Endodermal cell (in vitro differentiated cells): ENCODE results near the gene MICAL1. TPM values are rescaled to one million over a fixed set of nuclear protein-coding genes. Genes with fewer than 3 reads are reported as not detected.

Source experiments
- DNase-seq: peaks from one replicate; pipeline ENCODE4 v3.0.0-alpha.2; 2017
- H3K27ac ChIP-seq: 2 replicates; pipeline ENCODE4 v1.5.1; 2013; ENCODE audit warnings: mild to moderate bottlenecking, low read depth, low read length, moderate library complexity
- H3K27me3 ChIP-seq: 2 replicates; pipeline ENCODE4 v1.6.1; 2013; ENCODE audit warnings: mild to moderate bottlenecking, low read length, moderate library complexity; ENCODE audit not compliant: insufficient read depth, control insufficient read depth, poor library complexity, severe bottlenecking
- H3K36me3 ChIP-seq: 2 replicates; pipeline ENCODE4 v1.7.0; 2013; ENCODE audit warnings: mild to moderate bottlenecking, low read length, moderate library complexity; ENCODE audit not compliant: control insufficient read depth, insufficient read depth
- H3K4me1 ChIP-seq: one replicate; pipeline ENCODE4 v1.7.0; 2013; ENCODE audit warnings: low read length; ENCODE audit not compliant: control insufficient read depth, insufficient read depth
- H3K4me3 ChIP-seq: 2 replicates; pipeline ENCODE4 v1.5.1; 2013; ENCODE audit warnings: mild to moderate bottlenecking, low read length, moderate library complexity
- H3K9ac ChIP-seq: 2 replicates; pipeline ENCODE4 v1.6.1; 2013; ENCODE audit warnings: mild to moderate bottlenecking, low read length, moderate library complexity; ENCODE audit not compliant: poor library complexity, severe bottlenecking; ENCODE audit errors: extremely low read depth
- H3K9me3 ChIP-seq: 2 replicates; pipeline ENCODE4 v1.6.1; 2013; ENCODE audit warnings: mild to moderate bottlenecking, low read length, moderate library complexity; ENCODE audit not compliant: control insufficient read depth
- H3K27ac Mint-ChIP-seq: 2 replicates; pipeline ENCODE4 v1.8.0; 2020; ENCODE audit warnings: mixed read lengths
- H3K27me3 Mint-ChIP-seq: 2 replicates; pipeline ENCODE4 v1.8.0; 2021; ENCODE audit warnings: mild to moderate bottlenecking, mixed read lengths; ENCODE audit not compliant: insufficient read depth
- H3K36me3 Mint-ChIP-seq: 2 replicates; pipeline ENCODE4 v1.8.0; 2020; ENCODE audit warnings: low read depth, mixed read lengths
- H3K4me1 Mint-ChIP-seq: 2 replicates; pipeline ENCODE4 v1.8.0; 2020; ENCODE audit warnings: mixed read lengths
- H3K4me3 Mint-ChIP-seq: 2 replicates; pipeline ENCODE4 v1.8.0; 2020; ENCODE audit warnings: mild to moderate bottlenecking, moderate library complexity, mixed read lengths
- H3K9me3 Mint-ChIP-seq: 2 replicates; pipeline ENCODE4 v1.8.0; 2020; ENCODE audit warnings: mild to moderate bottlenecking, mixed read lengths
- WGBS, 2 experiments: methylation state at CpG; one replicate each; pipeline versions ENCODE4 v1.1.5 to v1.1.7; 2013; ENCODE audit warnings: missing lambda C conversion rate in 2 of 2, mixed read lengths in 1 of 2; ENCODE audit not compliant: insufficient coverage in 1 of 2, insufficient read length in 1 of 2; 5-methylcytosine and 5-hydroxymethylcytosine counted together
- total RNA-seq, 2 donors: library from RNA; stranded (reverse); fragmentation: NEBNext Ultra II Directional in 1 of 2; extraction: Animal tissue kit (Norgen Biotek cat#: 25700) in 1 of 2; gene quantifications; 2 replicates in 1 of 2; 3 replicates in 1 of 2; pipeline ENCODE4 v1.2.1, GENCODE V29; 2021
- TF ChIP-seq, protein P1 (sequence below): fragments of 200-600 bp; sonication (generic); conservative IDR thresholded peaks from 2 replicates; pipeline ENCODE4 v1.5.0; 2021; ENCODE audit warnings: antibody characterized with exemption, mild to moderate bottlenecking

The MICAL1 gene
- total RNA-seq, 2 donors from 2014 or later, result 10.4 to 22.8 TPM

DNA sequence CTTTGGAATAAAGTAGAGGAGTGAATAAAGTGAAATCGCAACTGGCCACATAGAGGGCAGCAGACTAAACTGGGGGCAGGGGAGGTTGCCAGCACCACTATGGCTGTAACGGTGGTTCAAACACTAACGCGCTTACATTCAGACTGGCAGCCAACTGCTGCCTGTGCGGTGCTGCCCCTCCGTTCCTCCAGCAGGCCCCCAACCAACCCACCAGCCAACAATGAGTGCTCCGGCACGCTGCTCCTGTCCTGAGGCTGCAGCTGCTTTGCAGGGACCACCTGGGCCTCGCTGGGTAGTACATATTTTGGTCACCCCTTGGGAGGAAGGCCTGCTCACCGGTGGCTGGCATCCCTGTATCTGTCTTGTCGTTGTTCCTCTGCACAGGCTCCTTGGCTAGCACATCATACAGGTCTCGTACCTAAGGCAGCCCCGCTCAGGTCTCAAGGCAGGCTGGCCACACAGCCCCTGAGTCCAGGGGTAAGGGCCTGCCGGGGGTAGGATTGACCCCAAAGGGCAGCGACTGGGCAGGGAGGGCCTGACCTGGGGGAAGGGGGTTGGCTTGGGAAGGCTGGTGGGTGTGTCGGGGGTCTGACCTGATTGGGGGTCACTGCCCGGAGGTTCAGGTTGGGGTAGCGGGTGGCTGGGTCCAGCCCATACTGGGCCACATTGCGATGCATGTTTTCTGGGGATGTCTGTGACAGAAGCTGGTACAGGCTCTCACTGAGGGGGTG is 6.3 kb downstream of the MICAL1 start:
- no peaks in the 10 kb centered on the region for H3K9me3 ChIP-seq
- TF ChIP-seq, protein P1, sequence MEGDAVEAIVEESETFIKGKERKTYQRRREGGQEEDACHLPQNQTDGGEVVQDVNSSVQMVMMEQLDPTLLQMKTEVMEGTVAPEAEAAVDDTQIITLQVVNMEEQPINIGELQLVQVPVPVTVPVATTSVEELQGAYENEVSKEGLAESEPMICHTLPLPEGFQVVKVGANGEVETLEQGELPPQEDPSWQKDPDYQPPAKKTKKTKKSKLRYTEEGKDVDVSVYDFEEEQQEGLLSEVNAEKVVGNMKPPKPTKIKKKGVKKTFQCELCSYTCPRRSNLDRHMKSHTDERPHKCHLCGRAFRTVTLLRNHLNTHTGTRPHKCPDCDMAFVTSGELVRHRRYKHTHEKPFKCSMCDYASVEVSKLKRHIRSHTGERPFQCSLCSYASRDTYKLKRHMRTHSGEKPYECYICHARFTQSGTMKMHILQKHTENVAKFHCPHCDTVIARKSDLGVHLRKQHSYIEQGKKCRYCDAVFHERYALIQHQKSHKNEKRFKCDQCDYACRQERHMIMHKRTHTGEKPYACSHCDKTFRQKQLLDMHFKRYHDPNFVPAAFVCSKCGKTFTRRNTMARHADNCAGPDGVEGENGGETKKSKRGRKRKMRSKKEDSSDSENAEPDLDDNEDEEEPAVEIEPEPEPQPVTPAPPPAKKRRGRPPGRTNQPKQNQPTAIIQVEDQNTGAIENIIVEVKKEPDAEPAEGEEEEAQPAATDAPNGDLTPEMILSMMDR, result no peak
- H3K4me3 ChIP-seq, result no peak overlapping the region
- no peak overlapping the region for H3K9ac ChIP-seq
- H3K9me3 Mint-ChIP-seq, result no peaks in the 10 kb centered on the region
- H3K27ac ChIP-seq, result no peak overlapping the region
- no peak overlapping the region for H3K4me3 Mint-ChIP-seq
- DNase-seq, result no peak
- WGBS, 2 experiments, result 93 to 95% methylated on average over 8 to 19 of the region's 19 CpGs
- H3K4me1 Mint-ChIP-seq, result no peaks in the 10 kb centered on the region
- peaks cover 5% of the 10 kb centered on the region for H3K27me3 ChIP-seq
- no peaks in the 10 kb centered on the region for H3K4me1 ChIP-seq
- H3K36me3 Mint-ChIP-seq, result peaks cover 14% of the 10 kb centered on the region
- no peak overlapping the region for H3K27ac Mint-ChIP-seq
- H3K36me3 ChIP-seq, result peaks cover 16% of the 10 kb centered on the region
- H3K27me3 Mint-ChIP-seq, result peaks cover 8% of the 10 kb centered on the region

DNA sequence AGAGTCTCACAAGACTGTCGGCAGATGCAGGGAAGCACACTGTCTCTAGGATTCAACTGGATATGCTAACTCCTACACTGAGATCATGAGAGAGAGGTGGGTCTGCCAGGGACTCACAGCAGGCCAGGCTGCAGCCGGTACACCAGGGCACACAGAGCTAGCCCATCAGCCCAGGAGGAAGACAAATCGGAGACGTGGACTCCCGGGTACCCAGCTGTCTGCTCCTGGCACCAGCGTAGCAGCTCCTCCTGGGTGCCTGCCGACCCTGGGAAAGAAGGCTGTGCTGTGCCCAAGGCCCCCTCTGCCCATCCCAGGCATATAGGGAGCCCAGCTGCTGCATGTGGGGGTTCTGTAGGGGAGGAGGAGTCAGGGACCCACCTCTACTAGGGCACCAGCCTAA is 7.0 kb downstream of the MICAL1 start:
- H3K27ac ChIP-seq, result no peak overlapping the region
- Mint-ChIP-seq H3K4me3 (no peak overlapping the region), H3K27ac (no peak overlapping the region), H3K36me3 (peaks cover 15% of the 10 kb centered on the region), H3K27me3 (peaks cover 3% of the 10 kb centered on the region), H3K4me1 (no peaks in the 10 kb centered on the region), H3K9me3 (no peaks in the 10 kb centered on the region)
- TF ChIP-seq, protein P1, result no peak
- H3K9ac ChIP-seq, result no peak overlapping the region
- H3K4me3 ChIP-seq, result no peak overlapping the region
- H3K27me3 ChIP-seq, result no peaks in the 10 kb centered on the region
- DNase-seq, result no peak
- peaks cover 22% of the 10 kb centered on the region for H3K36me3 ChIP-seq
- no peaks in the 10 kb centered on the region for H3K9me3 ChIP-seq
- H3K4me1 ChIP-seq, result no peaks in the 10 kb centered on the region
- 90 to 94% methylated on average over 5 to 7 of the region's 7 CpGs for WGBS, 2 experiments

DNA sequence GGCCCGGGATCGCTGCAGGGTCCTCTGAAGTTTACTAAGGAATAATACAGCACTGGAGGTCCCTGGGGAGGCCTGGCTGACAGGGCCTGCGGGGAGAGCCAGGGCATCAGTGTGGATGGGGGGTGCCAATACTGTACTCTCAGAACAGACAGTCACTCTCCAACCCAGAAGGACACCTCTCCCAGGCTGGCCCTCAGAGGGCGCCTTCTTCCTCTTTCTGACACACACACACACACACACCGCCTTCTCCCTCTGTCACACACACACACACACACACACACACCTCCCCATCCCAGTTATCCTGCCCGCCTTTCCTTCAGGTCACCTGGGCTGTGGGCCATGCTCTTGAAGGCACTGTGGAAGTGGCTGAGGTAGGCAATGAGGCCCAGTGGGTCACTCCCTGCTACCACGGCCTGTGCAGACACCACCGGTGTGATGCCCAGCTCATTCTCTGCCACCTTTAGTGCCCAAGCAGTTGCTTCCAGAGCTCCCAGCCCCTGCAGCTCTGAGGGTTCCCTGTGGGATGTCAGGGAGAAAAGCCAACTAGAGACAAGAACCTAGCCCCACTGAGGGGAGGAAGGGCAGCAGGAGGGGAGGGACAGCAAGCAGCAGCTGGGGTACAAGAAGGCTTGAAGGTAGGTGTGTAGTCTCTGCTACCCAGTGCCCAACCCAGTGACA is 7.6 kb downstream of the MICAL1 start:
- no peak for DNase-seq
- H3K4me3 Mint-ChIP-seq, result no peak overlapping the region
- no peak overlapping the region for H3K27ac ChIP-seq
- H3K36me3 Mint-ChIP-seq, result peaks cover 20% of the 10 kb centered on the region
- no peaks in the 10 kb centered on the region for H3K9me3 Mint-ChIP-seq
- peaks cover 28% of the 10 kb centered on the region for H3K36me3 ChIP-seq
- no peak overlapping the region for H3K4me3 ChIP-seq
- no peaks in the 10 kb centered on the region for H3K27me3 Mint-ChIP-seq
- TF ChIP-seq, protein P1, result no peak
- H3K27ac Mint-ChIP-seq, result no peak overlapping the region
- H3K4me1 ChIP-seq, result no peaks in the 10 kb centered on the region
- no peaks in the 10 kb centered on the region for H3K9me3 ChIP-seq
- H3K9ac ChIP-seq, result no peak overlapping the region
- WGBS, 2 experiments, result 80 to 94% methylated on average over 1 to 7 of the region's 8 CpGs
- no peaks in the 10 kb centered on the region for H3K27me3 ChIP-seq
- no peaks in the 10 kb centered on the region for H3K4me1 Mint-ChIP-seq
